Upper lobe of left lung (tissue), 6 donors: Measurements from ENCODE around the gene DIP2C. TPM values are rescaled to one million over a fixed set of nuclear protein-coding genes. Genes with fewer than 3 reads are reported as not detected.

Experiments used
- ATAC-seq, 2 donors: fragments of 200-7000 bp; cut with Tn5 transposase; one replicate each; pipeline ENCODE4 v1.9.1; 2022; ENCODE audit warnings: mild to moderate bottlenecking in 2 of 2, moderate library complexity in 2 of 2; ENCODE audit not compliant: low FRiP score in 2 of 2
- DNase-seq, 2 donors: peaks; one replicate each; pipeline ENCODE4 v3.0.0-alpha.2; 2019 to 2020
- H3K27ac ChIP-seq, 4 donors: fragments of 200-600 bp; sonication (generic); one replicate each; pipeline ENCODE4 v1.5.1; 2016 to 2019
- H3K27me3 ChIP-seq, 4 donors: fragments of 200-600 bp; sonication (generic); one replicate each; pipeline ENCODE4 v1.5.1; 2017 to 2019
- H3K36me3 ChIP-seq, 4 donors: fragments of 200-600 bp; sonication (generic); one replicate each; pipeline ENCODE4 v1.5.1; 2016 to 2019
- H3K4me1 ChIP-seq, 4 donors: fragments of 200-600 bp; sonication (generic); one replicate each; pipeline ENCODE4 v1.5.1; 2018 to 2019
- H3K4me3 ChIP-seq, 4 donors: fragments of 200-600 bp; sonication (generic); one replicate each; pipeline ENCODE4 v1.5.1; 2017 to 2019; ENCODE audit warnings: mild to moderate bottlenecking in 2 of 4, moderate library complexity in 1 of 4
- H3K9me3 ChIP-seq, 4 donors: fragments of 200-600 bp; sonication (generic); one replicate each; pipeline ENCODE4 v1.5.1; 2018 to 2019
- EP300 ChIP-seq, 4 donors: sonication (generic); formaldehyde crosslinking; IDR thresholded peaks; one replicate each; pipeline ENCODE4 v1.5.1; 2017; ENCODE audit warnings: antibody characterized with exemption in 4 of 4, control low read depth in 2 of 4
- POLR2A ChIP-seq, 4 donors: fragments of 450-650 bp; IDR thresholded peaks; one replicate each; pipeline ENCODE4 v1.5.1; 2016 to 2017; ENCODE audit warnings: antibody characterized with exemption in 4 of 4, mild to moderate bottlenecking in 2 of 4
- POLR2AphosphoS5 ChIP-seq, 2 donors: sonication (generic); formaldehyde crosslinking; IDR thresholded peaks; one replicate each; pipeline ENCODE4 v1.5.1; 2017; ENCODE audit warnings: antibody characterized with exemption in 2 of 2
- WGBS, 2 donors: methylation state at CpG; one replicate each; pipeline ENCODE4 v1.1.5; 2017 to 2018; 5-methylcytosine and 5-hydroxymethylcytosine counted together
- total RNA-seq, 6 donors: library from RNA; depleted of rRNA in 4 of 6; stranded (reverse); fragments of >200 nt in 4 of 6; gene quantifications; one replicate each; pipeline versions ENCODE4 v1.1.0 to v1.2.1, GENCODE V29; 2016 to 2021
- TF ChIP-seq, protein P1 (sequence below), 6 experiments: fragments of 450-650 bp in 4 of 6; fragments of 200-600 bp in 2 of 6; sonication (generic) in 2 of 6; IDR thresholded peaks; one replicate each; pipeline ENCODE4 v1.5.1; 2016 to 2019; ENCODE audit warnings: antibody characterized with exemption in 6 of 6
- donor health status: DM: no; HTN: no; CAD: no; lungs with moderate emphysema.
- donor health status: DM: no; HTN: yes; CAD: no; lungs with severe emphysema.

DIP2C gene
- total RNA-seq, 6 donors from 2014 or later: 11.6 to 32.5 (median 14.7) TPM

DNA sequence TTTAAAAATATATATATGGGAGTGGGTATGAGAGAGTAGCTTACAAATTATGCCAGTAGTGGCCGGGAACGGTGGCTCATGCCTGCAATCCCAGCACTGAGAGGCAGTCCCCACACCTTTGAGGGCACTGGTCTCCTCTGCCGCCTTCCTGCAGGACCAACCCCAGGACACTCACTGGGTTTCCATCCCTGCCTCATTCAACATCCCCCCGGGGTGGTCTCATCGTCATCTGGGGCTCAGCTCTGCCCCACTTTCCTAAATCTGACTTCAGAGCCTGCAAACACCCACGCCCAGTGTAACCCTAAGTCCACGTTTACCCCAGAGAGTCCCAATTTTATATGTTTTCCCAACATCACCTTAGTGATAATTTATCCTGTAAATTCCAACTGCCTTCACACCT, 96.5 kb downstream of the DIP2C start:
- 87 to 91% methylated on average over 7 of the region's 7 CpGs for WGBS, 2 donors

DNA sequence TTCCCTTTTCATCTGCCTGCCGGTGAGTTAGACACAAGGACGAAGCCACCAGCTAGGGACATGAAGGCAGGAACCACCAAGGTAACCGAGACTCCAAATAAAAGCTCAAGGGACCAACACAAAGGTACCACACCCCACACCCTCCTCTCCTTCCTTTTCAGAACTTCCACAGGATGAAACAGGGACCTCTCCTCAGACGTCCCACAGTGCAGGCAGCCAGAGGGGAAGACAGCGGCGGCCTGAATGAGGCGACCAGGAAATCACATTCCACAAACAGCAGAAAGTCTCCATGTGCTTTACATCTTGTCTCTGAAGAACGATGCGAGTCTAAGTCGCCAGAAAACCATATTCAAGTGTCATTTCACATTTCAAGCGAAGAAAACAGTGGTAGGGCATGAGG, 97.8 kb downstream of the DIP2C start:
- 66 to 68% methylated on average over 11 of the region's 11 CpGs for WGBS, 2 donors
- DNase-seq (no peak), ATAC-seq (no peak)
- no peak for TF ChIP-seq POLR2A (IDR thresholded peaks at IDR 0.05)
- TF ChIP-seq EP300 (IDR thresholded peaks at IDR 0.05): no peak
- TF ChIP-seq, protein P1, sequence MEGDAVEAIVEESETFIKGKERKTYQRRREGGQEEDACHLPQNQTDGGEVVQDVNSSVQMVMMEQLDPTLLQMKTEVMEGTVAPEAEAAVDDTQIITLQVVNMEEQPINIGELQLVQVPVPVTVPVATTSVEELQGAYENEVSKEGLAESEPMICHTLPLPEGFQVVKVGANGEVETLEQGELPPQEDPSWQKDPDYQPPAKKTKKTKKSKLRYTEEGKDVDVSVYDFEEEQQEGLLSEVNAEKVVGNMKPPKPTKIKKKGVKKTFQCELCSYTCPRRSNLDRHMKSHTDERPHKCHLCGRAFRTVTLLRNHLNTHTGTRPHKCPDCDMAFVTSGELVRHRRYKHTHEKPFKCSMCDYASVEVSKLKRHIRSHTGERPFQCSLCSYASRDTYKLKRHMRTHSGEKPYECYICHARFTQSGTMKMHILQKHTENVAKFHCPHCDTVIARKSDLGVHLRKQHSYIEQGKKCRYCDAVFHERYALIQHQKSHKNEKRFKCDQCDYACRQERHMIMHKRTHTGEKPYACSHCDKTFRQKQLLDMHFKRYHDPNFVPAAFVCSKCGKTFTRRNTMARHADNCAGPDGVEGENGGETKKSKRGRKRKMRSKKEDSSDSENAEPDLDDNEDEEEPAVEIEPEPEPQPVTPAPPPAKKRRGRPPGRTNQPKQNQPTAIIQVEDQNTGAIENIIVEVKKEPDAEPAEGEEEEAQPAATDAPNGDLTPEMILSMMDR (IDR thresholded peaks at IDR 0.05): no peak
- no peak for TF ChIP-seq POLR2AphosphoS5 (IDR thresholded peaks at IDR 0.05)
- Histone ChIP-seq H3K4me3 (no peak overlapping the region), H3K27me3 (no peaks in the 10 kb centered on the region), H3K9me3 (no peaks in the 10 kb centered on the region), H3K27ac (no peak overlapping the region), H3K36me3 (no peaks in the 10 kb centered on the region), H3K4me1 (peaks cover 0 to 3% (median 0%) of the 10 kb centered on the region in 4 donors)

More for the DNA sequence above, 96.5 kb downstream of the DIP2C start:
- Histone ChIP-seq H3K9me3 (no peaks in the 10 kb centered on the region), H3K4me3 (no peak overlapping the region), H3K4me1 (peaks cover 0 to 3% (median 0%) of the 10 kb centered on the region in 4 donors), H3K27me3 (no peaks in the 10 kb centered on the region), H3K36me3 (no peaks in the 10 kb centered on the region), H3K27ac (no peak overlapping the region)
- TF ChIP-seq POLR2A (IDR thresholded peaks at IDR 0.05): no peak
- no peak for TF ChIP-seq POLR2AphosphoS5 (IDR thresholded peaks at IDR 0.05)
- TF ChIP-seq, protein P1 (IDR thresholded peaks at IDR 0.05): no peak
- no peak for TF ChIP-seq EP300 (IDR thresholded peaks at IDR 0.05)
- ATAC-seq (no peak), DNase-seq (no peak)

DNA sequence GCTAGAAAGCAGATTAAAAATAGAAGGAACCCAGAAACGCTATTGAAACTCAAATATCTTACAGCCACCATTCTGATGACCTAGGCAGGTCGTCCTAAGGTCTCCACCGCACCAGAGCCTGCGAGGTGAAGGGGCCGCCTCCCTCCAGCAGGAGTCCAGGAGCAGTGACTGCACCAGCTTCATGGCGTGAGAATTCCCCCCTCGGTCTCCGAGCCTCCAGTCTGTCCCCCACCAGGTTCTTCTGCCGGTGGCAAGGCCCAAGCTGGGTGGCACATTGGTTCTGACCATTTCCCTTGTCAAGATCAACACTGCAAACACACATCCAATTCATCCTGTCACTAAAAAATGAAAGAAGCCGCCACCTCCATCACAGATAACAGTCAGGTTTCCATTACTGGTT, 98.7 kb downstream of the DIP2C start:
- DNase-seq (no peak), ATAC-seq (no peak)
- Histone ChIP-seq H3K9me3 (no peaks in the 10 kb centered on the region), H3K4me3 (no peak overlapping the region), H3K27ac (no peak overlapping the region), H3K4me1 (peaks cover 0 to 3% (median 0%) of the 10 kb centered on the region in 4 donors), H3K27me3 (no peaks in the 10 kb centered on the region), H3K36me3 (no peaks in the 10 kb centered on the region)
- TF ChIP-seq, protein P1 (IDR thresholded peaks at IDR 0.05): no peak
- no peak for TF ChIP-seq POLR2AphosphoS5 (IDR thresholded peaks at IDR 0.05)
- no peak for TF ChIP-seq POLR2A (IDR thresholded peaks at IDR 0.05)
- no peak for TF ChIP-seq EP300 (IDR thresholded peaks at IDR 0.05)
- 93 to 95% methylated on average over 10 of the region's 10 CpGs for WGBS, 2 donors

DNA sequence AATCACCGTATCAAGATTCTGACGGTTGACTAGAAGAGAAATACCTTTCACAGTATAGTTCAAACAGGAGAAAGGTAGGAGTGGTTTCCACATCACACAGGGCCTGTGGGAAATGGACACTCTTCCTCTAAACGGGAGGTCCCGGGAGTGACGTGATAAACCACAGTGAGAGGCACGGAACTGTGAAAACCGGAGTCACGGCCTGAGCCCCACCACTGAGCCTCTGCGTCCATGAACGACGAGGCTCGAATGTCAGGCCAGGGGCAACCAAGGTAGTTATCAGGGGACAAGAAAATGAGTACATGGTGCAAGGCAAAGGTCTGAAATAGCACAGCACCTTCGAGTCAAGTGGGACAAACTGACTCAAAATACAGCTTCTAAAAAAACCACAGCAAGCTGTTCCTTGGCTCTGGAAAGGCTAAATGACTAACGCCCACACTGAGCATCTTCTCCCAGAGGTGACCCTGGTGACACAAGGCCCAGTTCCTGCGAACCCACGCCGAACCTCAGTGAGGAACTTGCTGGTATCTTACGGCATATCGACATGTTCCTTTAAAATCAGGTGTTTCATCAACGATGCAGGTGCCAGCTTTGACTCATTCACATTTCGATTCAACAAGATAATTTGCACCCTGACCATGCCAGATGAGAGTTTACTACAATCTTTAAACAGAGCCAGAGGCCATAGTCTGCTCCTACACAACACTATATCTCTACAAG, 99.3 kb downstream of the DIP2C start:
- Histone ChIP-seq H3K36me3 (no peaks in the 10 kb centered on the region), H3K27me3 (no peaks in the 10 kb centered on the region), H3K4me3 (no peak overlapping the region), H3K9me3 (no peaks in the 10 kb centered on the region), H3K4me1 (peaks cover 0 to 3% (median 0%) of the 10 kb centered on the region in 4 donors), H3K27ac (no peak overlapping the region)
- DNase-seq (no peak), ATAC-seq (no peak)
- TF ChIP-seq, protein P1 (IDR thresholded peaks at IDR 0.05): no peak
- TF ChIP-seq POLR2AphosphoS5 (IDR thresholded peaks at IDR 0.05) (no peak), POLR2A (IDR thresholded peaks at IDR 0.05) (no peak)
- whole genome bisulfite sequencing, 2 donors: 91 to 92% methylated on average over 21 of the region's 21 CpGs
